Measurements from ENCODE around the gene PAK1IP1.
A peak's percentile ranks its signal among the peaks of the same experiment; 100 is the strongest.
"Not testable (repeated sequence)": the region's sequence is repeated elsewhere in the genome, so short reads cannot be mapped to it uniquely, and the experiment has no call there.

The PAK1IP1 gene

GRCh38 chr6:10745116-10745515, 50.3 kb downstream of the PAK1IP1 start:
- DNase-seq, result no peak

- no peak for DNase-seq
These were observed 52.1 kb downstream of the PAK1IP1 start for GRCh38 chr6:10746915-10747250.

- peak; percentile 100 for DNase-seq
These were observed 52.6 kb downstream of the PAK1IP1 start, which contains the start of gene TMEM14B for GRCh38 chr6:10747251-10747972. TSS of gene TMEM14B (plus strand) at chr6:10747805. CDS start at chr6:10749246, 1,441 bp downstream.

- DNase-seq, result no peak
These were observed 55.0 kb downstream of the PAK1IP1 start for GRCh38 chr6:10749734-10750133.

- DNase-seq, result not testable (repeated sequence)
These were observed 55.8 kb downstream of the PAK1IP1 start for GRCh38 chr6:10750568-10750967.

- not testable (repeated sequence) for DNase-seq
These were observed 57.0 kb downstream of the PAK1IP1 start for GRCh38 chr6:10751757-10752156.

GRCh38 chr6:10756085-10756484, 61.3 kb downstream of the PAK1IP1 start:
- no peak for DNase-seq

Data from stimulated activated CD4-positive, alpha-beta T cell treated with anti-CD3 and anti-CD28 coated beads, Interleukin-15, amount 100 ng/mL, for 24 hours (primary cell).